ENCODE results near the gene GAB1. TPM values are rescaled to one million over a fixed set of nuclear protein-coding genes. Genes with fewer than 3 reads are reported as not detected.

Gene GAB1
- total and polyA plus RNA-seq, 2 of the 13 experiments (the other 11 are each of a cell fraction or from before 2014, with no cell fraction given): 8.7 to 14.7 TPM

DNA sequence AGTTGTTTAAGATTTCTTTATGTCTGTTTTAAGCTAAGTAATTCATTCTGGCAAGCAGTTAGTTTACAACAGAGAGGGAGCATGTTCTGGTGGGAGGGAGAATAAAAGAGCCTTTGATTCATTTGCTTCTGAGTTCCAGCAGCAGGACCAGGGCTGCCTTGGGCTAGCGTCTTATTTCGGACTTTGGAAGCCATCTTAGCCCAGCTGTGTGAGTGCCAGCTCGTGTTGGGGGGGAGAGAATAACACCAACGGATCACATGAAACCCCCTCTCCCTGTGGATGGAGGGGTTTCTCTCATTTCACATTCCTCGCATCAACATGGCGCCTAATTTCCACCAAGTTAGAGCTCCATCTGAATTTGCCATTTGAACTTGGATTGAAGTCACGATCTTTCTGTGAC lies 7.4 kb downstream of the GAB1 start (continued):
- TF ChIP-seq, protein P1, sequence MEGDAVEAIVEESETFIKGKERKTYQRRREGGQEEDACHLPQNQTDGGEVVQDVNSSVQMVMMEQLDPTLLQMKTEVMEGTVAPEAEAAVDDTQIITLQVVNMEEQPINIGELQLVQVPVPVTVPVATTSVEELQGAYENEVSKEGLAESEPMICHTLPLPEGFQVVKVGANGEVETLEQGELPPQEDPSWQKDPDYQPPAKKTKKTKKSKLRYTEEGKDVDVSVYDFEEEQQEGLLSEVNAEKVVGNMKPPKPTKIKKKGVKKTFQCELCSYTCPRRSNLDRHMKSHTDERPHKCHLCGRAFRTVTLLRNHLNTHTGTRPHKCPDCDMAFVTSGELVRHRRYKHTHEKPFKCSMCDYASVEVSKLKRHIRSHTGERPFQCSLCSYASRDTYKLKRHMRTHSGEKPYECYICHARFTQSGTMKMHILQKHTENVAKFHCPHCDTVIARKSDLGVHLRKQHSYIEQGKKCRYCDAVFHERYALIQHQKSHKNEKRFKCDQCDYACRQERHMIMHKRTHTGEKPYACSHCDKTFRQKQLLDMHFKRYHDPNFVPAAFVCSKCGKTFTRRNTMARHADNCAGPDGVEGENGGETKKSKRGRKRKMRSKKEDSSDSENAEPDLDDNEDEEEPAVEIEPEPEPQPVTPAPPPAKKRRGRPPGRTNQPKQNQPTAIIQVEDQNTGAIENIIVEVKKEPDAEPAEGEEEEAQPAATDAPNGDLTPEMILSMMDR (CRISPR knock-in tag; IDR thresholded peaks at IDR 0.05): no peak
- no peak for TF ChIP-seq ZNF230 (CRISPR knock-in tag; IDR thresholded peaks at IDR 0.05)
- no peak for TF ChIP-seq ZNF160 (CRISPR knock-in tag; IDR thresholded peaks at IDR 0.05)
- TF ChIP-seq IRX3 (CRISPR knock-in tag; IDR thresholded peaks at IDR 0.05; ENCODE audit: borderline replicate concordance, low read depth): no peak

DNA sequence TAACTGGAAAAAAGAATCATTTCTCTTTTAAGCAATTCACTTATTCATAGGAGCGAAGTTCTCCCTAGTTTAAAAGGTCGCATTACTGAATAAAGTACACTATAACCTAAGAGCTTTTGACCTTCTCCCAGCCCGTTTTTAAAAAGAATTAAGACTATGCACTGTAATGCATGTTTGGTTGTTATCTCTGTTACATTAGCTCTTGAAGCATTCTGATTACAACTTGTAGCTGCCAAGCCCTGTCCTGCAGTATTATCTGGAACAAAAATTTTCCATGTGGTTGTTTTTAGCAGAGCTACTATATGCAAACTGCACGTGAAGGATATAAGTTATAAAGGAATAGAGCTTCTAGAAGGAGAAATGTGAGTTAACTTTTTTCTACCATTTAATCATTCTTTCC lies 8.1 kb downstream of the GAB1 start:
- in situ Hi-C loops (cut with HindIII; ENCODE audit: extremely low pct_ligation_motif_present, low pct_unique_long_range_greater_than_20kb): no loop called here
- FAIRE-seq (no peak), ATAC-seq (no peak), DNase-seq (ENCODE audit: low spot score) (no peak)
- H3K4me2 ChIP-seq (ENCODE audit: low read depth, low read length): no peak overlapping the region
- H2AFZ ChIP-seq (ENCODE audit: low read length): no peak overlapping the region
- peaks cover 65% of the 10 kb centered on the region for H3K79me2 ChIP-seq (ENCODE audit: insufficient read depth, low read length)
- BruUV-seq (replicated peaks): no TSS peak
- H3K4me1 ChIP-seq (ENCODE audit: insufficient read depth, low read length): peaks cover 22% of the 10 kb centered on the region
- peaks cover 0 to 1% of the 10 kb centered on the region in 2 experiments; a peak in 1 of 5 replicates for H3K36me3 ChIP-seq (replicated peaks in 1 of 2; ENCODE audit: control insufficient read depth in 1 of 2, insufficient read depth in 2 of 2, low read length in 2 of 2)
- TF ChIP-seq ZFYVE20 (CRISPR knock-in tag; IDR thresholded peaks at IDR 0.05; ENCODE audit: borderline replicate concordance, low read depth) (no peak), GABPB1 (CRISPR knock-in tag; IDR thresholded peaks at IDR 0.05) (no peak)
- TF ChIP-seq, protein P2, sequence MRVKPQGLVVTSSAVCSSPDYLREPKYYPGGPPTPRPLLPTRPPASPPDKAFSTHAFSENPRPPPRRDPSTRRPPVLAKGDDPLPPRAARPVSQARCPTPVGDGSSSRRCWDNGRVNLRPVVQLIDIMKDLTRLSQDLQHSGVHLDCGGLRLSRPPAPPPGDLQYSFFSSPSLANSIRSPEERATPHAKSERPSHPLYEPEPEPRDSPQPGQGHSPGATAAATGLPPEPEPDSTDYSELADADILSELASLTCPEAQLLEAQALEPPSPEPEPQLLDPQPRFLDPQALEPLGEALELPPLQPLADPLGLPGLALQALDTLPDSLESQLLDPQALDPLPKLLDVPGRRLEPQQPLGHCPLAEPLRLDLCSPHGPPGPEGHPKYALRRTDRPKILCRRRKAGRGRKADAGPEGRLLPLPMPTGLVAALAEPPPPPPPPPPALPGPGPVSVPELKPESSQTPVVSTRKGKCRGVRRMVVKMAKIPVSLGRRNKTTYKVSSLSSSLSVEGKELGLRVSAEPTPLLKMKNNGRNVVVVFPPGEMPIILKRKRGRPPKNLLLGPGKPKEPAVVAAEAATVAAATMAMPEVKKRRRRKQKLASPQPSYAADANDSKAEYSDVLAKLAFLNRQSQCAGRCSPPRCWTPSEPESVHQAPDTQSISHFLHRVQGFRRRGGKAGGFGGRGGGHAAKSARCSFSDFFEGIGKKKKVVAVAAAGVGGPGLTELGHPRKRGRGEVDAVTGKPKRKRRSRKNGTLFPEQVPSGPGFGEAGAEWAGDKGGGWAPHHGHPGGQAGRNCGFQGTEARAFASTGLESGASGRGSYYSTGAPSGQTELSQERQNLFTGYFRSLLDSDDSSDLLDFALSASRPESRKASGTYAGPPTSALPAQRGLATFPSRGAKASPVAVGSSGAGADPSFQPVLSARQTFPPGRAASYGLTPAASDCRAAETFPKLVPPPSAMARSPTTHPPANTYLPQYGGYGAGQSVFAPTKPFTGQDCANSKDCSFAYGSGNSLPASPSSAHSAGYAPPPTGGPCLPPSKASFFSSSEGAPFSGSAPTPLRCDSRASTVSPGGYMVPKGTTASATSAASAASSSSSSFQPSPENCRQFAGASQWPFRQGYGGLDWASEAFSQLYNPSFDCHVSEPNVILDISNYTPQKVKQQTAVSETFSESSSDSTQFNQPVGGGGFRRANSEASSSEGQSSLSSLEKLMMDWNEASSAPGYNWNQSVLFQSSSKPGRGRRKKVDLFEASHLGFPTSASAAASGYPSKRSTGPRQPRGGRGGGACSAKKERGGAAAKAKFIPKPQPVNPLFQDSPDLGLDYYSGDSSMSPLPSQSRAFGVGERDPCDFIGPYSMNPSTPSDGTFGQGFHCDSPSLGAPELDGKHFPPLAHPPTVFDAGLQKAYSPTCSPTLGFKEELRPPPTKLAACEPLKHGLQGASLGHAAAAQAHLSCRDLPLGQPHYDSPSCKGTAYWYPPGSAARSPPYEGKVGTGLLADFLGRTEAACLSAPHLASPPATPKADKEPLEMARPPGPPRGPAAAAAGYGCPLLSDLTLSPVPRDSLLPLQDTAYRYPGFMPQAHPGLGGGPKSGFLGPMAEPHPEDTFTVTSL (CRISPR knock-in tag; IDR thresholded peaks at IDR 0.05; ENCODE audit: borderline replicate concordance): no peak
- ChIA-PET POLR2A (interaction anchor here (1.5 to 3.1 kb wide), 2 partner anchors 8 kb away, joined by 3 to 11 read pairs; partner anchors contain the start of gene GAB1), CTCF (ENCODE audit: low intra/inter-chr PET ratio, low total read pairs) (no interaction called here)
- H3K4me3 ChIP-seq (replicated peaks in 1 of 3; ENCODE audit: insufficient read depth in 1 of 3, low read depth in 2 of 3, low read length in 3 of 3): no peak overlapping the region
- H3K9ac ChIP-seq (ENCODE audit: insufficient read depth, low read depth, low read length): no peak overlapping the region
- peaks cover 6% of the 10 kb centered on the region for H4K20me1 ChIP-seq (ENCODE audit: insufficient read depth, low read length)
- H3K27me3 ChIP-seq (ENCODE audit: control insufficient read depth in 1 of 2, insufficient read depth in 2 of 2, low read length in 2 of 2): no peaks in the 10 kb centered on the region
- intact Hi-C loops (cut with micrococcal nuclease; ENCODE audit: unreplicated experiment): no loop called here
- H3K27ac ChIP-seq (ENCODE audit: extremely low read length, insufficient read depth, low read length): no peak overlapping the region
- 83% methylated on average over 4 of the region's 4 CpGs for WGBS (ENCODE audit: low lambda C conversion rate)
- H3K9me3 ChIP-seq (ENCODE audit: low read length): no peaks in the 10 kb centered on the region
